HG03571 (cell line): Measurements from ENCODE around the gene LCN12.
"Not testable (repeated sequence)": the region's sequence is repeated elsewhere in the genome, so short reads cannot be mapped to it uniquely, and the experiment has no call there.

Experiments
- ATAC-seq: cut with Tn5 transposase; IDR thresholded peaks from one replicate; pipeline ENCODE4 v1.9.1; 2021; ENCODE audit not compliant: unreplicated experiment

LCN12 gene

GRCh38 chr9:136985027-136985602 is 33.0 kb downstream of the LCN12 start:
- ATAC-seq: no peak

GRCh38 chr9:136985853-136986252 is 33.8 kb downstream of the LCN12 start:
- ATAC-seq: no peak

DNA sequence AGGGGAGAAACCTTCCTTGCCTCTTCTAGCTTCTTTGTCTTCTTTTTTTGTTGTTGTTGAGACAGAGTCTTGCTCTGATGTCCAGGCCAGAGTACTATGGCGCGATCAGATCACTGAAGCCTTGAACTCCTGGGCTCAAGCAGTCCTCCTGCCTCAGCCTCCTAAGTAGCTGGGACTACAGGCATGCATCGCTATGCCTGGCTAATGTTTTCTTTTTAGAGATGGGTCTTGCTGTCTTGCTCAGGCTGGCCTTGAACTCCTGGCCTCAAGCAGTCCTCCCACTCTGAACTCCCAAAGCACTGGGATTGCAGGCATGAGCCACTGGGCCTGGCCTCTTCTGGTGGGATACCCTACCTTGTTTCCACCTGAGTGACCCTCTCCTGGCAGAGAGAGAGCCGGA is 36.8 kb downstream of the LCN12 start:
- ATAC-seq: no peak

DNA sequence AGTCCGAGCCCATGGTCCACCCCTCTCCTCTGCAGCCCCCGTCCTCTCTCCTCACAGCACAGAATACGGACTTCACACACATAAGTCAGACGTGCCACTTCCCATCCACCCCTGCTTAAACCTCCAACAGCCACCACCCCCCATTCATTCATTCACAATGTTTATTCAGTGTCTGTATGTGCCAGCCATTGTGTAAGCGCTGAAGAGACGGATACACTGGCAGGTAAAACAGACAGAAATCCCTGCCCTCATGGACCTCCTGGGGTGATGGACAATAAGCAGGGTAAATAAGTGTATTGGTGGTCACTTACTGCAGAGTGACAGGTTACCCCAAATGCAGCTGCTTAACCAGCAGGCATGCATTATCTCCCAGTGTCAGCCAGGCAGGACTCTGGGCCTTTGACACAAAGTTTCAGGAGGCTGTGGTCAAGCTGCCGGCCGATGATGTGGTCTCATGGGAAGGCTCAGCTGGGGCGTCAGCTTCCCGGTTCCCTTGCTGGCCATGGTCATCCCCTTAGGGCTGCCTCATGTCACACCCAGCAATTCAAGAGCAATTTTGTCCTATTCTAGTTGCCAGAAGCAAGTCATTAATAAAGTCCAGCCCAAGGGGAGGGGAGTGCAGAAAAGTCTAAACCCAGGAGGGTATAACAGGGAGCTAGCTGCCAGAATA is 38.3 kb downstream of the LCN12 start:
- no peak for ATAC-seq

- peak; percentile 77 for ATAC-seq
These were observed 40.1 kb downstream of the LCN12 start, which contains the start of gene PAXX for GRCh38 chr9:136991993-136992818. Gene PAXX (plus strand): TSS chr9:136992422. CDS start chr9:136992444, 22 bp downstream.

- ATAC-seq: no peak
These were observed 40.8 kb downstream of the LCN12 start for GRCh38 chr9:136992819-136993369.

DNA sequence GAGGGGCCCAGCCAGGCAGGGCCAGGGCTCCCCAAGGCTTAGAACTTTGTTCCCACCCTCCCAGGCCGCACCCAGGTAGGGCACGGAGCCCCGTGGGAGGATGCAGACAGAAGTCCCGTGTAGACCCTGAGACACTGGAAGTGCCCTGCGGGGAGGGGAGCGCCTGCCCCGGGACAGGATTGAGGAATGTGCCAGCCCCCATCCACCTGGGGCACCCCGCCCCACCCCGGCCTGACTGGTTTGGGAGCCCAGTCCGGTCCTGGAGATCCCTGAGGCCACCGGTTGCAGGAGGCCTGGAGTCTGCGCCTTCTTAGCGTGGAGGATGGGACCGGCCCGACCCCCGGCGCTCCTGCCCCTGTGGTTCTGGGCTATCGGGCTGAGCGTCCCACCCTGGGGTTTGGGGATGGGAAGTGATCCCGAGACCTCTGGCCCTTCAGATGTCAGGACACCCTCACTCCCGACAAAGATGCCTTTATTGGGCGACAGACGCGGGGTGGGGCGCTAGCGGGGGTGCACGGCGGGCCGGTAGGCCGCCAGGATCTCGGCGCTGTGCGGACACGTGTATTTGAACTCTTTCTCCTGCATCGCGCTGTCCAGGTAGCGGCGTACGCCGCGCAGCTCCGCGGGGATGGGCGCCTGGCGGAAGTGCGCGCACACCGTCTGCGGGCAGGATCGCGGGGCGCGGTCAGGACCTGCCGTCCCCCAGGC is 42.3 kb downstream of the LCN12 start:
- no peak for ATAC-seq

GRCh38 chr9:136994888-136995230 is 42.8 kb downstream of the LCN12 start:
- no peak for ATAC-seq

- ATAC-seq: no peak
These were observed 43.3 kb downstream of the LCN12 start for GRCh38 chr9:136995362-136995761.

GRCh38 chr9:136995772-136996311 is 43.8 kb downstream of the LCN12 start:
- ATAC-seq: no peak

- ATAC-seq: no peak
These were observed 44.6 kb downstream of the LCN12 start, which contains the start of gene CLIC3 for GRCh38 chr9:136996361-136997292. Gene CLIC3 (minus strand): TSS chr9:136996568. CDS start chr9:136996543, 25 bp downstream.

DNA sequence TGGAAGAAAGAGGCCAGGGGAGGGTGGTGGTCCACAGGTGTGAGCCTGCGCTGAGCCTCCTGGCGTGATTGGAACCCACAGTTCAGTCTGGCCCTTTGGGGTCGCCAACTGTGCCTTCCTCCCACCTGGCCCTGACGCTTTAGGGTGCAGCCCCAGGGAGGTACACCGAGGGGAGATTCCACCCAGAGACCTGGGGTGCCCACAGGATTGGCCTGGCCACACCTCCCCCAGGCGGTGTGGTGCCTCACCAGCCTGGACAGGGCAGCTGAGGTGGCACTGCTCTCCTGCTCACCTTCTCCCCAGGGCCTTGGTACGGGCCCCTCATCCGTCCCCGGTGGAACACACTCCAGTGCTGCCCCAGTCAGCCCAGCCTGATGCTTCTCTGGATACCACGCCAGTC is 45.3 kb downstream of the LCN12 start:
- ATAC-seq: no peak

GRCh38 chr9:136997830-136998234 is 45.8 kb downstream of the LCN12 start:
- ATAC-seq: no peak

DNA sequence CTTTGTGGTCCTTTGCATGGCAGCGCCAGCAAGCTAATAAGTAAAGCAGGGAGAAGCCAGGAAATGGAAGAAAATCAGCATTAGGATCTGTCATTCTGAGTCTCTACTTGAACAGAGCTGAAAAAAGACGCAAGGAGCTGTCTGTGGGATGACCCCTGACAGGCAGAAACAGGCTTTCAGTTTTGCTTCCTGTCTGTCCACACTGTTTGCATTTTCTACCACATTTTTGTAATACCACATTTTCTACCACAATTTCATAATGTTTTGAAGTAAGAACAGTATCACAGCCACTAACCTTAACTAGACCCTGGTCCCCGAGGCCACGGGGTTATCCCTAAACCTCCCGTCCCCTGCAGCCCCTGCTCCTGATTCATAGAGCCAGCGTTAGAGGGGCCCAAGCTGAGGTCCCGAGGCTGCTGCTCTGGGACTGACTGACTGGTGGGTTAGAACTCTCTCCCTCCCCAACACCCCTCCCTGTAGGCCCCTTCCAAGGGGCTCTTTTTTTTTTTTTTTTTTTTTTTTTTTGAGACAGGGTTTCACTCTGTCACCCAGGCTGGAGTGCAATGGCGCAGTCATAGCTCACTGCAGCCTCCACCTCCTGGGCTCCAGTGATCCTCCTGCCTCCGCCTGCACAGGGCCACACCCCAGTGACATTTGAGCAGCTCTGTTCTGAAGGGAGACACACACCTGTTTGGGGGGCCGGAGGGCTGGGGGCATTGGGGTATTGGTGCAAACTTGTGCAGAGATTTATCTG is 48.3 kb downstream of the LCN12 start:
- peak; percentile 74 for ATAC-seq

DNA sequence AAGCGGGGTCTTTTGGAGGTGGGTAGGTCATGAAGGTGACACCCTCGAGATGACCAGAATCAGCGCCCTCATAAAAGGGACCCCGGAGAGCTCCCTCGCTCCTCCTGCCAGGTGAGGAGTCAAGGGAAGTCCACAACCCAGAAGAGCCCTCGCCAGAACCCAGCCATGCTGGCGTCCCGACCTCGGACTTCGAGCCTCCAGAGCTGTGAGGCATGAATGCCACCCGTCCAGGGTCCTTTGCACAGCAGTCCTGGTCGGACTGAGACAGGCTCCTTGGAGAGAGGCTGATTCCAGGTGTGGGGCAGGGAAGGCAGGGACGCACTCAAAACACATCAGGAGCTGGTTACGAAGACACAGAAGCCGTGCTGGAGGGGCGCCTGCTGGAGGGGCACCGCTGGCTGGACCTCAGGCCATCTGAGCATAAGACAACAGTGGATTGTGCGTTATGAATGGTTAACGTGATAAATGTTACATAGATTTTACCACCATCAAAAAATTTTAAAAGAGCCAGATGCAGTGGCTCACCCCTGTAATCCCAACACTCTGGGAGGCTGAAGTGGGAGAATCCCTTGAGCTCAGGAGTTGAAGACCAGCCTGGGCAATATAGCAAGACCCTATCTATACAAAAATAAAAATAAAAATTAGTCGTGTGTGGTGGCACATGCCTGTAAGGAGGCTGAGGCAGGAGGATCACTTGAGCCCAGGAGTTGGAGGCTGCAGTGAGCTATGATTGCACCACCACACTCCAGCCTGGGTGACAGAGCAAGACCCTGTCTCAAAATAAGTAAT is 50.0 kb downstream of the LCN12 start:
- ATAC-seq: no peak

DNA sequence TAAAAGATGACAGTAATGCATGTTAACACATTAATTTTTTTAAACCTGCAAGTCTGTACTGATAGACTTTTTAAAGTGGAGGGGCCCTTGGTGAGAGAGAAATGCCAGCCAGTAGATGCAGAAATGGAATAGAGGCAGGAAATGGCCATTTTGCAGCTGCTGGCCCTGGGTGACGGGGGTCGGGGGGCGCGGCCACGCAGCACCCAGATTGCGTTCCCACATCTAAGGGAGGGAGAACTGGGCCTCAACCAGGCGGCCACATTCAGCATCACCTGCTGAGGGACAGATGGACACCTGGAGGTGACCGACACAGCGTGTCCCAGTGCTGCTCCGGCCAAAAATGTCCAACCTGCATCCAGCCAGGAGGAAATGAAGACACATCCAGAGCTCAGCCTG is 50.6 kb downstream of the LCN12 start:
- ATAC-seq: no peak

DNA sequence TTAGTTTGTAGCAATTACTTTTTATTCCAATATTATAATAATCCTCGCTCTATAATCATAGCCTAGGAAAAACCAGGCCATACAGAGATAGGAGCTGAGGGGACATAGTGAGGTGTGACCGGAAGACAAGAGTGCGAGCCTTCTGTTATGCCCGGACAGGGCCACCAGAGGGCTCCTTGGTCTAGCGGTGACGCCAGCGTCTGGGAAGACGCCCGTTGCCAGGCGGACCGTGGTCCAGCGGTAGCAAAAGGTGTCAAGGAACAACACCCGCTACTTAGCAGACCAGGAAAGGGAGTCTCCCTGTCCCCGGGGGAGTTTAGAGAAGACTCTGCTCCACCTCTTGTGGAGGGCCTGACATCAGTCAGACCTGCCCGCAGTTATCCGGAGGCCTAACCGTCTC is 52.2 kb downstream of the LCN12 start:
- not testable (repeated sequence) for ATAC-seq
